ENCODE data around the gene IL17F. TPM values are rescaled to one million over a fixed set of nuclear protein-coding genes. Genes with fewer than 3 reads are reported as not detected.

The IL17F gene
- polyA plus RNA-seq, 1 donor (not counting 4 experiments of a cell fraction or from before 2014, with no cell fraction given) = not detected

DNA sequence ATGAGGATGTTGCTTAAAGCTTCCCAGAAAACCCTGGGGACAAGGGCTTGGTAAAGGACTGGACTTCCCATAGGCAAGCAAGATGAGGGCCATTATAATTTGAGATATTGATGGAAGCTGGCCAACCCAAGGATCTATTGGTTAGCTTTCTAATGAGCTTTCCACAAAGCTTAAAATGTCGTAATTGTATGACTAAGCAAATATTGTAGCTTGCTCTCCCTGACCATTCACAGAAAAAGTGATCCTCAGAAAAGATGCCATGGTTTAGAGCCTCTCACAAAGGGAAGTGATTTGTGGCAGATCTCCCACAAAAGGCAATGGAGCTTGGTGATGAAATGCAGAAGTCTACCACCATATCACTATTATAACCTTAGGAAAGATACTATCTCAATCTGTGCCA is 13.6 kb downstream of the IL17F start:
- Histone ChIP-seq H3K4me3 (ENCODE audit: control insufficient read depth in 2 of 3, extremely low read depth in 1 of 3, insufficient read depth in 2 of 3, low read depth in 1 of 3, low read length in 3 of 3) (no peak overlapping the region), H3K27ac (ENCODE audit: control insufficient read depth, insufficient read depth, low read length) (no peak overlapping the region), H2AFZ (ENCODE audit: control insufficient read depth, low read length) (no peak overlapping the region), H3K79me2 (ENCODE audit: control insufficient read depth, insufficient read depth, low read length) (no peaks in the 10 kb centered on the region), H3K9me3 (ENCODE audit: control insufficient read depth, low read depth, low read length) (no peaks in the 10 kb centered on the region), H3K36me3 (ENCODE audit: control insufficient read depth in 2 of 2, extremely low read depth in 1 of 2, insufficient read depth in 2 of 2, low read length in 2 of 2) (no peaks in the 10 kb centered on the region), H3K9me1 (ENCODE audit: control insufficient read depth, extremely low read depth, insufficient read depth, low read length) (no peaks in the 10 kb centered on the region), H4K20me1 (ENCODE audit: control insufficient read depth, extremely low read depth, insufficient read depth, low read length) (no peaks in the 10 kb centered on the region), H3K4me1 (ENCODE audit: control insufficient read depth, extremely low read depth, insufficient read depth, low read length) (no peaks in the 10 kb centered on the region), H3K27me3 (ENCODE audit: control insufficient read depth, extremely low read depth, insufficient read depth, low read length) (peaks cover 3% of the 10 kb centered on the region), H3K9ac (ENCODE audit: control insufficient read depth, extremely low read depth, insufficient read depth, low read length) (no peak overlapping the region), H3K4me2 (ENCODE audit: control insufficient read depth, extremely low read depth, insufficient read depth, low read depth, low read length) (no peak overlapping the region)
- DNase-seq (ENCODE audit: low read depth, low spot score) (no peak), FAIRE-seq (no peak)
- dilution Hi-C loops (cut with MboI; ENCODE audit: extremely low pct_ligation_motif_present, low sequenced_read_pairs) = no loop called here
- TF ChIP-seq, protein P1, sequence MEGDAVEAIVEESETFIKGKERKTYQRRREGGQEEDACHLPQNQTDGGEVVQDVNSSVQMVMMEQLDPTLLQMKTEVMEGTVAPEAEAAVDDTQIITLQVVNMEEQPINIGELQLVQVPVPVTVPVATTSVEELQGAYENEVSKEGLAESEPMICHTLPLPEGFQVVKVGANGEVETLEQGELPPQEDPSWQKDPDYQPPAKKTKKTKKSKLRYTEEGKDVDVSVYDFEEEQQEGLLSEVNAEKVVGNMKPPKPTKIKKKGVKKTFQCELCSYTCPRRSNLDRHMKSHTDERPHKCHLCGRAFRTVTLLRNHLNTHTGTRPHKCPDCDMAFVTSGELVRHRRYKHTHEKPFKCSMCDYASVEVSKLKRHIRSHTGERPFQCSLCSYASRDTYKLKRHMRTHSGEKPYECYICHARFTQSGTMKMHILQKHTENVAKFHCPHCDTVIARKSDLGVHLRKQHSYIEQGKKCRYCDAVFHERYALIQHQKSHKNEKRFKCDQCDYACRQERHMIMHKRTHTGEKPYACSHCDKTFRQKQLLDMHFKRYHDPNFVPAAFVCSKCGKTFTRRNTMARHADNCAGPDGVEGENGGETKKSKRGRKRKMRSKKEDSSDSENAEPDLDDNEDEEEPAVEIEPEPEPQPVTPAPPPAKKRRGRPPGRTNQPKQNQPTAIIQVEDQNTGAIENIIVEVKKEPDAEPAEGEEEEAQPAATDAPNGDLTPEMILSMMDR (optimal IDR thresholded peaks at IDR 0.05 in 1 of 3, IDR thresholded peaks at IDR 0.05 in 1 of 3, conservative IDR thresholded peaks at IDR 0.05 in 1 of 3; ENCODE audit: extremely low read depth in 1 of 3, insufficient read depth in 2 of 3, low read length in 3 of 3) = no peak
- no peak for TF ChIP-seq EZH2 (IDR thresholded peaks at IDR 0.05; ENCODE audit: low read length)

DNA sequence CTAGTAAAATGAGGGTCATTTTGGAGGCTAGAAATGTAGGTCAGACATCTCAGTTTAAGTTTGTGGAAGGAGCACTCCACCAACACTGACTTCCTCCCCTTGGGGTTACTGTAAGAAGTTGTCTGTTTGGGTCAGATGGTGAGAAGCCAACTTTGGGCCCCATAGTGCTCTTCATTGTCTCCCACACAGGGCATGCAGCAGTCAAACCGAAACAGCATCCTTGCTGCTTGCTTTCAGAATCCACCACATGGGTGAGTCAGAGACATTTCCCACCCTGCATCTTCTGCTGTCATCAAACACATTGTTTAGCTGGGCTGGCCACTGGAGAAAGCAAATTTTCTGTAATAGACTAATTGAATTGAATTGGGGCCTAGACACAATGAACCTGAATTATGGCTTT is 16.8 kb downstream of the IL17F start:
- Histone ChIP-seq H3K4me2 (ENCODE audit: control insufficient read depth, extremely low read depth, insufficient read depth, low read depth, low read length) (no peak overlapping the region), H2AFZ (ENCODE audit: control insufficient read depth, low read length) (no peak overlapping the region), H3K9ac (ENCODE audit: control insufficient read depth, extremely low read depth, insufficient read depth, low read length) (no peak overlapping the region), H3K36me3 (ENCODE audit: control insufficient read depth in 2 of 2, extremely low read depth in 1 of 2, insufficient read depth in 2 of 2, low read length in 2 of 2) (no peaks in the 10 kb centered on the region), H3K79me2 (ENCODE audit: control insufficient read depth, insufficient read depth, low read length) (no peaks in the 10 kb centered on the region), H3K9me1 (ENCODE audit: control insufficient read depth, extremely low read depth, insufficient read depth, low read length) (no peaks in the 10 kb centered on the region), H3K9me3 (ENCODE audit: control insufficient read depth, low read depth, low read length) (no peaks in the 10 kb centered on the region), H3K4me1 (ENCODE audit: control insufficient read depth, extremely low read depth, insufficient read depth, low read length) (no peaks in the 10 kb centered on the region), H3K4me3 (ENCODE audit: control insufficient read depth in 2 of 3, extremely low read depth in 1 of 3, insufficient read depth in 2 of 3, low read depth in 1 of 3, low read length in 3 of 3) (no peak overlapping the region), H4K20me1 (ENCODE audit: control insufficient read depth, extremely low read depth, insufficient read depth, low read length) (no peaks in the 10 kb centered on the region), H3K27me3 (ENCODE audit: control insufficient read depth, extremely low read depth, insufficient read depth, low read length) (no peaks in the 10 kb centered on the region), H3K27ac (ENCODE audit: control insufficient read depth, insufficient read depth, low read length) (no peak overlapping the region)
- dilution Hi-C loops (cut with MboI; ENCODE audit: extremely low pct_ligation_motif_present, low sequenced_read_pairs) = no loop called here
- FAIRE-seq (no peak), DNase-seq (ENCODE audit: low read depth, low spot score) (no peak)
- no peak for TF ChIP-seq EZH2 (IDR thresholded peaks at IDR 0.05; ENCODE audit: low read length)
- TF ChIP-seq, protein P1 (optimal IDR thresholded peaks at IDR 0.05 in 1 of 3, IDR thresholded peaks at IDR 0.05 in 1 of 3, conservative IDR thresholded peaks at IDR 0.05 in 1 of 3; ENCODE audit: extremely low read depth in 1 of 3, insufficient read depth in 2 of 3, low read length in 3 of 3) = no peak
